Panc1 (cell line): ENCODE results near the gene PNPLA2. TPM values are rescaled to one million over a fixed set of nuclear protein-coding genes. Genes with fewer than 3 reads are reported as not detected.

Experiments used
- ATAC-seq: fragments of 200-7000 bp; cut with Tn5 transposase; 2 replicates; pipeline ENCODE4 v1.9.1; 2020; ENCODE audit warnings: mild to moderate bottlenecking, moderate library complexity
- BruUV-seq: library from RNA; stranded (reverse); fragments of 400-500 nt; replicated peaks from 2 replicates; lab custom pipeline; 2021; lab: Mats Ljungman, UMichigan
- CTCF ChIA-PET: fragments of 300-600 bp; sonication (Branson Sonifier 250); formaldehyde crosslinking; loops from one replicate; lab custom pipeline; 2022; ENCODE audit warnings: antibody characterized with exemption; lab: Charles Lee
- POLR2A ChIA-PET: fragments of 300-600 bp; sonication (Branson Sonifier 250); formaldehyde crosslinking; loops from one replicate; lab custom pipeline; 2022; ENCODE audit warnings: antibody characterized with exemption; lab: Charles Lee
- DNase-seq: peaks from one replicate; pipeline ENCODE4 v3.0.0-alpha.2; 2010; ENCODE audit warnings: low read depth, low spot score
- H3K27ac ChIP-seq: 2 replicates; pipeline ENCODE4 v1.5.1; 2011; ENCODE audit warnings: mild to moderate bottlenecking, low read length, inconsistent platforms
- H3K27me3 ChIP-seq: fragments of 200-500 bp; sonication (Bioruptor generic); 2 replicates; pipeline ENCODE4 v1.6.0; 2014; ENCODE audit warnings: low read length, inconsistent platforms; ENCODE audit not compliant: control insufficient read depth, insufficient read depth
- H3K36me3 ChIP-seq: fragments of 200-500 bp; sonication (Bioruptor generic); 2 replicates; pipeline ENCODE4 v1.5.1; 2014; ENCODE audit warnings: inconsistent platforms, mild to moderate bottlenecking, low read length, moderate library complexity; ENCODE audit not compliant: control insufficient read depth, insufficient read depth
- H3K4me1 ChIP-seq: 2 replicates; pipeline ENCODE4 v1.5.1; 2011; ENCODE audit warnings: inconsistent platforms, mild to moderate bottlenecking, low read length, moderate library complexity; ENCODE audit not compliant: control insufficient read depth, insufficient read depth
- H3K4me3 ChIP-seq, 2 experiments: 2 replicates each; pipeline ENCODE4 v1.5.1; 2011 to 2012; ENCODE audit warnings: low read depth in 2 of 2, low read length in 2 of 2, mild to moderate bottlenecking in 2 of 2, inconsistent platforms in 1 of 2, moderate library complexity in 1 of 2
- H3K9me3 ChIP-seq: fragments of 200-500 bp; sonication (Bioruptor generic); 2 replicates; pipeline ENCODE4 v1.5.1; 2014; ENCODE audit warnings: low read depth, mild to moderate bottlenecking, inconsistent platforms, low read length, moderate library complexity; ENCODE audit not compliant: control insufficient read depth, insufficient read depth
- CTCF ChIP-seq: fragments of 450-650 bp; IDR thresholded peaks from 2 replicates; pipeline ENCODE4 v1.5.1; 2017; ENCODE audit warnings: mild to moderate bottlenecking
- POLR2AphosphoS5 ChIP-seq: IDR thresholded peaks from 2 replicates; pipeline ENCODE4 v1.6.1; 2012; ENCODE audit warnings: mild to moderate bottlenecking, low read depth, low read length, moderate library complexity
- REST ChIP-seq, 2 experiments: IDR thresholded peaks; 2 replicates each; pipeline ENCODE4 v1.6.1; 2011 to 2012; ENCODE audit warnings: low read depth in 2 of 2, control low read depth in 1 of 2, low read length in 1 of 2, mild to moderate bottlenecking in 1 of 2, moderate library complexity in 1 of 2; ENCODE audit not compliant: insufficient read depth in 1 of 2
- SIN3A ChIP-seq: IDR thresholded peaks from 2 replicates; pipeline ENCODE4 v1.6.1; 2012; ENCODE audit warnings: low read depth, mild to moderate bottlenecking, low read length, moderate library complexity, borderline replicate concordance; ENCODE audit not compliant: insufficient read depth
- TCF7L2 ChIP-seq: IDR thresholded peaks from 2 replicates; pipeline ENCODE4 v1.6.1; 2011; ENCODE audit warnings: mild to moderate bottlenecking, low read depth, low read length, inconsistent platforms
- in situ Hi-C: cut with HindIII; loops from 2 replicates; pipeline ENCODE4 v1.10.0; 2016; ENCODE audit warnings: low sequenced_read_pairs, low pct_unique_long_range_greater_than_20kb
- intact Hi-C: fragments of 100-400 bp; cut with micrococcal nuclease; formaldehyde crosslinking; loops from one replicate; pipeline ENCODE4 v1.10.0; 2022; ENCODE audit not compliant: unreplicated experiment
- total RNA-seq: library from RNA; stranded (reverse); gene quantifications from one replicate; pipeline ENCODE4 v1.2.1, GENCODE V29; 2021; ENCODE audit not compliant: unreplicated experiment

The PNPLA2 gene
- total RNA-seq, 1 experiment from 2014 or later, result 244 TPM

- BruUV-seq, result no TSS peak
- Histone ChIP-seq H3K27ac (peak overlapping the region; percentile 97), H3K9me3 (no peaks in the 10 kb centered on the region), H3K4me3 (peak overlapping the region; percentile 85 to 96), H3K4me1 (peaks cover 71% of the 10 kb centered on the region), H3K27me3 (no peaks in the 10 kb centered on the region), H3K36me3 (no peaks in the 10 kb centered on the region; the same call in 1 of the 2 replicates)
- ATAC-seq (no peak), DNase-seq (no peak)
- CTCF ChIA-PET, result interaction anchor here (0.8 kb wide), 1 partner anchor 208 kb away, joined by 4 read pairs; no protein-coding TSS in a partner anchor
- no peak for TF ChIP-seq SIN3A
- TF ChIP-seq REST (IDR thresholded peaks at IDR 0.05; ENCODE audit: insufficient read depth in 1 of 2, low read depth in 2 of 2, low read length in 1 of 2), result no peak
- peak; percentile 49 for TF ChIP-seq CTCF
- no peak for TF ChIP-seq TCF7L2
- 0 out of 2 replicates have a peak, but pooled peaks have one; percentile 2 for TF ChIP-seq POLR2AphosphoS5
- intact Hi-C loops, result no loop called here
- POLR2A ChIA-PET, result interaction anchor here (0.6 to 0.7 kb wide), 3 partner anchors 208 to 277 kb away, joined by 3 to 5 read pairs (median 3); no protein-coding TSS in a partner anchor
- in situ Hi-C loops, result no loop called here
Measured at GRCh38 chr11:843086-843734, 24.5 kb downstream of the PNPLA2 start.

- Histone ChIP-seq H3K36me3 (no peaks in the 10 kb centered on the region; the same call in 1 of the 2 replicates), H3K27ac (peak overlapping the region; percentile 97), H3K4me3 (peak overlapping the region; percentile 85 to 96), H3K27me3 (no peaks in the 10 kb centered on the region), H3K4me1 (peaks cover 68% of the 10 kb centered on the region), H3K9me3 (no peaks in the 10 kb centered on the region)
- ATAC-seq (peak; percentile 56), DNase-seq (no peak)
- intact Hi-C loops, result no loop called here
- POLR2A ChIA-PET, result interaction anchor here (0.6 to 0.7 kb wide), 2 partner anchors 16 to 206 kb away, joined by 3 read pairs; no protein-coding TSS in a partner anchor
- CTCF ChIA-PET, result interaction anchor here (0.8 kb wide), 2 partner anchors 50 to 207 kb away, joined by 4 to 13 read pairs; no protein-coding TSS in a partner anchor
- in situ Hi-C loops, result no loop called here
- TSS peak; percentile 41 for BruUV-seq
- no peak for TF ChIP-seq REST (IDR thresholded peaks at IDR 0.05; ENCODE audit: insufficient read depth in 1 of 2, low read depth in 2 of 2, low read length in 1 of 2)
- peak; percentile 79; the same call in 1 of the 2 replicates for TF ChIP-seq POLR2AphosphoS5
- TF ChIP-seq CTCF, result peak; percentile 39; the same call in 1 of the 2 replicates
- TF ChIP-seq SIN3A, result no peak
- no peak for TF ChIP-seq TCF7L2
Measured at GRCh38 chr11:843818-844692, 25.3 kb downstream of the PNPLA2 start.
